Liver (tissue), 9 donors: ENCODE measurements around the gene CBX2. TPM values are rescaled to one million over a fixed set of nuclear protein-coding genes. Genes with fewer than 3 reads are reported as not detected.

Source experiments
- DNase-seq: peaks from one replicate; pipeline ENCODE4 v3.0.0-alpha.2; 2017; ENCODE audit warnings: low spot score
- H3K27ac ChIP-seq, 2 donors: one replicate each; pipeline ENCODE4 v1.7.0; 2013; ENCODE audit warnings: inconsistent platforms in 2 of 2, low read length in 2 of 2, control low read depth in 1 of 2, low read depth in 1 of 2, mild to moderate bottlenecking in 1 of 2
- H3K27me3 ChIP-seq, 4 donors: one replicate each; pipeline versions ENCODE4 v1.6.1 to v1.7.0; 2013; ENCODE audit warnings: low read length in 3 of 4, inconsistent platforms in 1 of 4, mild to moderate bottlenecking in 1 of 4, moderate library complexity in 1 of 4; ENCODE audit not compliant: control insufficient read depth in 4 of 4, insufficient read depth in 4 of 4
- H3K36me3 ChIP-seq, 4 donors: one replicate each; pipeline versions ENCODE4 v1.6.1 to v1.7.0; 2013; ENCODE audit warnings: low read length in 3 of 4, mild to moderate bottlenecking in 3 of 4, low read depth in 1 of 4, moderate library complexity in 1 of 4; ENCODE audit not compliant: control insufficient read depth in 4 of 4, insufficient read depth in 3 of 4
- H3K4me1 ChIP-seq, 4 donors: one replicate each; pipeline versions ENCODE4 v1.6.1 to v1.7.0; 2013; ENCODE audit warnings: low read length in 3 of 4, mild to moderate bottlenecking in 3 of 4, moderate library complexity in 1 of 4; ENCODE audit not compliant: control insufficient read depth in 4 of 4, insufficient read depth in 4 of 4
- H3K4me3 ChIP-seq, 3 donors: one replicate each; pipeline versions ENCODE4 v1.6.1 to v1.7.0; 2013; ENCODE audit warnings: low read length in 3 of 3, control low read depth in 1 of 3, low read depth in 1 of 3, mild to moderate bottlenecking in 1 of 3
- H3K9ac ChIP-seq, 2 donors: one replicate each; pipeline ENCODE4 v1.7.0; 2013; ENCODE audit warnings: low read length in 2 of 2, mild to moderate bottlenecking in 2 of 2, moderate library complexity in 2 of 2, control low read depth in 1 of 2, low read depth in 1 of 2
- H3K9me3 ChIP-seq, 4 donors: one replicate each; pipeline versions ENCODE4 v1.6.1 to v1.7.0; 2013; ENCODE audit warnings: low read length in 3 of 4; ENCODE audit not compliant: control insufficient read depth in 4 of 4
- ATF3 ChIP-seq: IDR thresholded peaks from 2 replicates; pipeline ENCODE4 v1.6.1; 2016; ENCODE audit warnings: antibody characterized with exemption
- CTCF ChIP-seq: fragments of 150-350 bp; IDR thresholded peaks from 2 replicates; pipeline ENCODE4 v1.5.1; 2017; ENCODE audit warnings: improper control_type of control experiment, low read depth, low read length; ENCODE audit not compliant: missing input control
- EGR1 ChIP-seq, 2 donors: IDR thresholded peaks; 2 replicates each; pipeline ENCODE4 v1.6.1; 2016 to 2018; ENCODE audit warnings: antibody characterized with exemption in 2 of 2, low read depth in 2 of 2
- FOXA1 ChIP-seq: IDR thresholded peaks from 2 replicates; pipeline ENCODE4 v1.6.1; 2016; ENCODE audit warnings: antibody characterized with exemption
- FOXA2 ChIP-seq: IDR thresholded peaks from 2 replicates; pipeline ENCODE4 v1.6.1; 2016; ENCODE audit warnings: antibody characterized with exemption
- GABPA ChIP-seq, 2 donors: IDR thresholded peaks in 1 of 2; conservative IDR thresholded peaks in 1 of 2; 2 replicates each; pipeline ENCODE4 v1.6.1; 2016; ENCODE audit warnings: antibody characterized with exemption in 2 of 2, mild to moderate bottlenecking in 1 of 2, moderate library complexity in 1 of 2
- HNF4A ChIP-seq, 2 donors: conservative IDR thresholded peaks; 2 replicates each; pipeline ENCODE4 v1.6.1; 2016; ENCODE audit warnings: antibody characterized with exemption in 2 of 2, mild to moderate bottlenecking in 2 of 2
- HNF4G ChIP-seq: IDR thresholded peaks from 2 replicates; pipeline ENCODE4 v1.6.1; 2016; ENCODE audit warnings: antibody characterized with exemption
- JUND ChIP-seq, 2 donors: IDR thresholded peaks; 2 replicates each; pipeline ENCODE4 v1.6.1; 2016; ENCODE audit warnings: antibody characterized with exemption in 2 of 2
- MAX ChIP-seq: IDR thresholded peaks from 2 replicates; pipeline ENCODE4 v1.6.1; 2016; ENCODE audit warnings: antibody characterized with exemption
- NR2F2 ChIP-seq: IDR thresholded peaks from 2 replicates; pipeline ENCODE4 v1.6.1; 2016; ENCODE audit warnings: antibody characterized with exemption
- RAD21 ChIP-seq, 2 donors: IDR thresholded peaks; 2 replicates each; pipeline ENCODE4 v1.6.1; 2016; ENCODE audit warnings: antibody characterized with exemption in 2 of 2, mild to moderate bottlenecking in 2 of 2
- REST ChIP-seq: IDR thresholded peaks from 2 replicates; pipeline ENCODE4 v1.6.1; 2016; ENCODE audit warnings: antibody characterized with exemption, mild to moderate bottlenecking
- RXRA ChIP-seq, 2 donors: IDR thresholded peaks; 2 replicates each; pipeline ENCODE4 v1.6.1; 2017 to 2018; ENCODE audit warnings: antibody characterized with exemption in 2 of 2, mild to moderate bottlenecking in 1 of 2
- SP1 ChIP-seq: IDR thresholded peaks from 2 replicates; pipeline ENCODE4 v1.6.1; 2018; ENCODE audit warnings: antibody characterized with exemption, mild to moderate bottlenecking
- TAF1 ChIP-seq: conservative IDR thresholded peaks from 2 replicates; pipeline ENCODE4 v1.6.1; 2016; ENCODE audit warnings: antibody characterized with exemption, mild to moderate bottlenecking
- YY1 ChIP-seq: IDR thresholded peaks from 2 replicates; pipeline ENCODE4 v1.6.1; 2016; ENCODE audit warnings: antibody characterized with exemption, mild to moderate bottlenecking
- ZBTB33 ChIP-seq: IDR thresholded peaks from 2 replicates; pipeline ENCODE4 v1.6.1; 2016; ENCODE audit warnings: antibody characterized with exemption
- WGBS: extraction: QIAGEN DNeasy Blood & Tissue Kit; methylation state at CpG from one replicate; pipeline ENCODE4 v1.1.7; 2013; 5-methylcytosine and 5-hydroxymethylcytosine counted together
- polyA plus RNA-seq, 2 donors: library from polyadenylated mRNA; stranded (reverse) in 1 of 2; unstranded in 1 of 2; fragments of 200-250 nt in 1 of 2; fragments of >200 nt in 1 of 2; fragmentation: Nextera tagmentation in 1 of 2; extraction: Ambion mirVana in 1 of 2; gene quantifications; one replicate each; pipeline versions ENCODE4 v1.2.1 to v1.2.3, GENCODE V29; 2013 to 2015
- total RNA-seq, 2 donors: library from RNA; depleted of rRNA; stranded (reverse); fragments of >200 nt; gene quantifications; one replicate each; pipeline ENCODE4 v1.2.3, GENCODE V29; 2014
- donor health status: healthy.
- donor health status: healthy.
- donor health status: healthy.
- donor health status: healthy.
- donor health status: healthy.

The CBX2 gene
- total and polyA plus RNA-seq, 4 donors = 0.33 to 2.4 (median 0.53) TPM

- no peak overlapping the region for H3K27ac ChIP-seq
- TF ChIP-seq GABPA (IDR thresholded peaks at IDR 0.05 in 1 of 2, conservative IDR thresholded peaks at IDR 0.05 in 1 of 2) = no peak
- TF ChIP-seq RXRA (IDR thresholded peaks at IDR 0.05) = no peak
- no peak for TF ChIP-seq MAX
- TF ChIP-seq TAF1 = no peak
- no peak for TF ChIP-seq EGR1 (IDR thresholded peaks at IDR 0.05; ENCODE audit: low read depth in 2 of 2)
- TF ChIP-seq CTCF = no peak
- no peak for TF ChIP-seq HNF4A (conservative IDR thresholded peaks at IDR 0.05)
- TF ChIP-seq SP1 = no peak
- TF ChIP-seq FOXA1 = no peak
- TF ChIP-seq ATF3 = no peak
- no peak for TF ChIP-seq NR2F2
- no peak for TF ChIP-seq HNF4G
- TF ChIP-seq ZBTB33 = no peak
- no peak for TF ChIP-seq FOXA2
- TF ChIP-seq JUND (IDR thresholded peaks at IDR 0.05) = no peak
- TF ChIP-seq YY1 = no peak
- no peak for TF ChIP-seq RAD21 (IDR thresholded peaks at IDR 0.05)
- TF ChIP-seq REST = no peak
- WGBS = 88% methylated on average over 3 of the region's 3 CpGs
- peaks cover 0 to 17% (median 9%) of the 10 kb centered on the region in 4 donors for H3K27me3 ChIP-seq
- peaks cover 0 to 6% (median 0%) of the 10 kb centered on the region in 4 donors for H3K36me3 ChIP-seq
- H3K4me3 ChIP-seq = no peak overlapping the region
- no peaks in the 10 kb centered on the region for H3K9me3 ChIP-seq
- peaks cover 12 to 31% (median 23%) of the 10 kb centered on the region in 4 donors for H3K4me1 ChIP-seq
- H3K9ac ChIP-seq = no peak overlapping the region
- DNase-seq = no peak
Measured at GRCh38 chr17:79793924-79794304, 16.0 kb downstream of the CBX2 start.
